ENCODE measurements around the gene NAA10.

Gene NAA10

DNA sequence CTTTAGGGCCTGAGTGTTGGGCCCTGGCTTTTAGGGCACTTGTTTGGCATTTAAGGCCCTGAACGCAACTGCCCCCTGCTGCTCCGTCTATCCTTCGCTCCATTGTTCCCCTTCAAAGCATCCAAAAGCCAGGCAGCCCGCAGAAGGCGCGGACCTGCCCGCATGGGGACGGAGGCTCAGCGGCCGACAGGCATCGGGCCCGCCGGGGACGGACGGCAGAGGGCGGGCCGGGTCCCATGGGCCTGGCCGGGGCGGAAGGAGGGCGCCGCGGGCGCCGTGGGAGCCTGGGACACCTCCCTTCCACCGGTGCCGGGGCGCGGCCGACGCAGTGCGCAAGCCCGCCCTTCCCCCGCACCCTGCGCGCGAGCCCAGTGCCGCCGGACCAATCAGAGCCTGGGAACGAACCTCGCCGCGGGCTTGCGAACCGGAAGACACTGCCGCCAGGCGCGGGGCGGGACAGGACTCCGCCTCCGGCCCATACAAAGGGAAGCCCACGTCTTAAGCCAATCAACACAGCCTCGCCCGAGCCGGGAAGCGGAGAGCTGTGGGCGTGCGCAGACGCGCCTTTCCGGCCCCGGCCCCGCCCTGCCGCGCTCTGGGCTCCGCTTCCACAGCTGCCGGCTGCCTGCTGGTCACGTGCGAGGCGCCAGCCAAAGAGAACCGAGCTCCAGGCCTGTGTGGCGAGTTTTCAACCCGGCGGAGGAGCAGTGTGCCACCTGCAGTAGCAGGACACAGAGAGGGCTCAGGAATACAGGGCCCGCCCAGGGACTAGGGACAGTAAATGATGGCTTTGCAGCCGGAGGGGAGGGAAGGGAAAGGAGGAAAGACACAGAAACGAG lies 6.7 kb downstream of the NAA10 start:
- peak; percentile 80 for DNase-seq

DNA sequence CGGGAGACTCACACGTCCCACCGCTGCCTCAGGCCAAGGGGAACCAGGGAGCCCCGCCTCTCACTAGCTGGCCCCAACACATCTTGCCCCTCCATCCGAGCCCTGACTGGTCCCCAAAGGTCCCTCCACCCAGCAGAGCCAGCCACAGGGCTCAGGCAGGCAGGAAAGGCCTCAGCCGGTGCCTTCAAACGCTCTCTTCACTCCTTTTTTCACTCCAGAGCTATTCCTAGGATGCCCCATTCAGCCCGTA lies 7.2 kb downstream of the NAA10 start:
- DNase-seq = no peak

DNA sequence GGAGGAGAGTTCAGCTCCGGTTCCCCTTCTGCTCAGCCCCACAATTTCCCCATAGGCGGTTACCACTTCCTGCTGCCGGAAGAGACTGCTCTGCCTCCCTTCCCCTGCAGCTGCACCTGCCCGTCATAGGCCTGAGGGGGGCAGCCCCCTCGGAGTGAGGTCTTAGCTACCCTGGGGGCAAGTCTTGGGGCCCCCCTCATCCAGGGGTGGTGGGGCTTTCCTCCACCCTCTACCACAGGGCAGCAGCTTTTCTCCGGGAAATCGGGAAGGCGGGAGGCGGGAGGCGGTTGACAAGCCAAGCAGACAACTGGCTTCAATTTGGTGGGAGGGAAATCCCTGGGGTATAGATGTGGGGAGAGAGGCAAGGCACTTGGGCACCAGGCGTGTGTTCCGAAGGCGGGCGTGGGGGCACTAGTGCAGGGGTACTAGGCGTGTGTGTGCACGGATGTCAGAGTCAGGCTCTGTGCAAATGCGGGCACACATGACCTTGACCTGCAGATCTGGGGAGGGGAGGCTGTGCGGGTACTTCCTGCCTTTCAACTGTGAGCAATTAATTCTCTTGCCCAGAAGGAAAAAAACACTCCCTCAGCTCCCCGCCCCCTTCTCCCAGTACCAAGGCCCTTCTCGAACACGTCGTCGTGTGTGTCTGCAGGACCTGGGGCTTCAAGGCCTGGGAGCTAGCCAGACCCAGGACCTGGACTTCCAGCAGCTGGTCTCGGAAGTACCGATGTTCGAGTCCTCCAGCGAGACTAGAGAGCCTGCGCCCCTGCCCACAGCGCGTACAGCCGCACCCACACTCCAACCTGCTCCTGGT lies 7.8 kb downstream of the NAA10 start:
- DNase-seq = peak; percentile 31

DNA sequence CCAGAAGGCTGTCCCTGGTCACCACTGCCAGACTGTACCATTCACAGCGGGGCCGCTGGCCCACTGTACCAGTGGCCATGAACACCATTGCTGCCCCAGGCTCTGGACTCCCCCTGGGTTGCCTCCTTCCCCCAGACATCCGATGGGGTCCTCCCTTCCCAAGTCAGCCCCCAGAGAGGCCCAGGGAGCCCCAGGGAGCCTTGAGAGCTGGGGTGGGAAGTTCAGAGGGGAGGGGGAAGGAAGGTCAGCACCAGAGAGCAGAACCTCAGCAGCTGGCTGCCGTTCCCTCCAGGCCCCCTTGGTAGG lies 8.3 kb downstream of the NAA10 start:
- peak; percentile 67 for DNase-seq

DNA sequence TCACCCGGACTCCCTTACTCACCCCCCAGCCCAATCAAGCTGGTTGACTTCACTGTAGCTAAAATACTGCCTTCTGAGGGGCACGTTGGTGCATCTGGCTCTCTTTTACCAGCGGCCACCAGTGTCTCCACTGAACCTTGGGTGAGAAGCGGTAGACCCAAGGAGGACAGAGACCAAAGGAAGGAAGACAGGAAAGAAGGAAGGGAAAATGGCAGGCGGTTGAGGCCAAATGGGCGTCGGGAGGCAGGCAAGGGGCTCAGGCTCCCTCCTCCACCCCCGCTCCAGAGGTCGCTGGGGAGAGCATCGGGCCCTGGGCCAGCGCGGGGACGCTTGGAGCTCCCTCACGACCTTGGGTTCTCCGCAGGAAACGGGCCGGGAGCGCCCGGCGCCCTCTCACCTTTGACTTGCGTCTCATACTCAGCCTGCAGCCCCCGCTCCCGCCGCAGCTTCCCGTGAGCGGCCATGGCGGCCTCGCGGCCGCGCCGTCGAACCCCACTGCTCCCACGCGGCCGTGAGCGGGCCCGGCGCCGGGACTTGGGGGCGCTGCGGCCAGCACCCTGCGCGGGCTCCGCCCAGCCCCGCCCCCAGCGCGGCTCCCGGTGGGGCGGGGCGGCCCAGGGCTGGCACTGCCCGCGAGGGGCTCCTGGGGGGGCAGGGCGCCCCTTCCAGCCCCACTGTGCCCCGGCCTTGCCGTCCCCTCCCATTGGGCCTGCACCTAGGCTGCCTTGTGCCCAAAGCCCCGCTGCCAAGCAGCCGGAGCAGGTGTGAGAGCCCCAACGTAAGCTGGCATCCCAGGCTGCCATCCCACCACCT lies 8.9 kb downstream of the NAA10 start, which contains the start of gene ARHGAP4:
TSS of gene ARHGAP4 (minus strand) at position 526 of the 813 bp plus-strand sequence. CDS start at position 464, 62 bp downstream.
- DNase-seq = no peak

DNA sequence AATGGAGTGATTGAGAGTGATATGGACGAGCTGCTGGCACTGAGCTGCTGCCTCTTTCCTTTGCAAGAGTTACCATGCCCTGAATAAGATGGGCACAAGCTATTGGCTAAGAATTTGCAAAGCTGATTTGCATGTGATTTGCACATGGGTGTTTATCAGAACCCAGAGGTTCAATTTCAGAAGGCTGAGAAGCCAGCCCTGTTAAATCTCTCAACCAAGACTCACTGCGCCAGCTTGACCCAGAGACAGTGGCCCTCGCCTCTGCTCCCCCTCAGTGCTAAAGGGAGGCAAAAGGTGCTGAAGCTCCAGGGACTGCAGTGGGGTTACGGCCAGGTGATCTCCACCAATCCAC lies 9.5 kb downstream of the NAA10 start:
- no peak for DNase-seq

DNA sequence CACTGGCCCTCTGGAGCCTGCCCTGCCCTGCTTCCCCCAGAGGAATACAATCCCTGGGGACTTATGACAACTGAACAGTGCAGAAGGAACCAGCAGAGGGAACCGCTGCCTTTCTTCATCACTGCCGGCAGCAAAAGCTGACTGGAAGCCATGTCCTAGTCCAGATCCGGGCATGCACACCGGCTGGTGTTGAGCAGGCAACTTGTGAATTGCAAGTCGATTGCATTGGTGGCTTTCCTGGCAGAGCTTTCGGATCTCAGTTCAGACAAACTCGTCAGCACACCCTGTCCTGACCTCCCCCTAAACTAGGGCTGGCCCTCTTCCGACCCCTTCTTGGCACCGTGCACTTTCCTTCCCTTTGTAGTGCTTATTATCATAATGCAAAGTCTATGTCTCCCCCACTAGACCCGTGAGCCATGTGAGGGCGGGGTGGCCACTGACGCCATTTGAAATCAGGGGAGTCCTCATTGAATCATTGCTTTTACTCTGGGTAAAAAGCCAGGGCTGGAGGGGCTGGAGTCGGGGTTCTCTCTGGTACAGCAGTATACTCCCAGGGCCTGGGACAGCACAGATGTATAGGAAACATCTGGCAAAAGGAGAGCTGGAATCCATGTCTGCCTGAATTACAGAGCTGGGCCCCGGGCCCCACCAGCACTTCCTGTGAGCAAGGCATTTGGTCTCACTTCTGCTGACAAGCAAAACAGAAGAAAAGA lies 10.5 kb downstream of the NAA10 start:
- DNase-seq = no peak

DNA sequence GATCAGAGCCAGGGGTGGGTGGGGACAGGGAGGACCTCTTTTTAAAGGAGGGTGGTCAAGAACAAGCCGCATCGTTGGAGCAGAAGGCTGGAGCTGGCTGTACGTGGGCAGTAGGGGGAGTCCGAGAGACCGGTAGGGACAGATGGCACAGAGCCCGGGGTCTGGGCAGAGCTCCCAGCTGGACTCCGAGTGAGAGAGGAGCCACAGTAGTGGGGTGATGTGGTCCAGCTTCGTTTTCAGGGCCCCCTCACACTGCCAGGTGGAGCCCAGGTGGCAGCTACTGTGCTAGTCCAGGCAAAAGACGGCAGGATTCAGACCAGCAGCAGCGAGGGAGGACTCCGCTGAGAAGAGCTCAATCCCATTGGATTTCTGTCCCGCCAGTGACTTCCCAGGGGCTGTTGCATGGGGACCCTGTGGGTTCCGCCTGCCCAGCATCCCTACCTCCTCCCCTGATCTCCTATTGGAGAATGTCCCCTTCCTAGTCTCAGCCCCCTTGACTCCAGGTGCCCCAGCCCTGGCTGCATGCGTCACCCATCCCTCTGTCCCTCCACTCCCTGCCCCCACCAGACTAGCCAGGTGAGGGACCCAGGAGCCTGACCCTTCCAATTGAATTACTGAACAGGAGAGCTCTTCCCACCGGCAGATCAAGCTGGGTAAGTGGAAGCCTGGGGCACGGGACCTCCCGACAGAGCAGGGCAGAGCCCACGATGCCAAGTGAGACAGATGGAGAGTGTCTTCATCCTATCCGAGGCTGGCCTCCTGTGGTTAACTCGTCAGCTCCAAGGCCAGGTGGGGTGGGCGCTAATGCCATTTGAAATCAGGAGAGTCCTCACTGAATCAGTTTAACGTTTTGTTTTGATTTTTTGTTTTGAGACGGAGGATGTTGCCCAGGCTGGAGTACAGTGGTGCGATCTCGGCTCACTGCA lies 11.6 kb downstream of the NAA10 start:
- no peak for DNase-seq

DNA sequence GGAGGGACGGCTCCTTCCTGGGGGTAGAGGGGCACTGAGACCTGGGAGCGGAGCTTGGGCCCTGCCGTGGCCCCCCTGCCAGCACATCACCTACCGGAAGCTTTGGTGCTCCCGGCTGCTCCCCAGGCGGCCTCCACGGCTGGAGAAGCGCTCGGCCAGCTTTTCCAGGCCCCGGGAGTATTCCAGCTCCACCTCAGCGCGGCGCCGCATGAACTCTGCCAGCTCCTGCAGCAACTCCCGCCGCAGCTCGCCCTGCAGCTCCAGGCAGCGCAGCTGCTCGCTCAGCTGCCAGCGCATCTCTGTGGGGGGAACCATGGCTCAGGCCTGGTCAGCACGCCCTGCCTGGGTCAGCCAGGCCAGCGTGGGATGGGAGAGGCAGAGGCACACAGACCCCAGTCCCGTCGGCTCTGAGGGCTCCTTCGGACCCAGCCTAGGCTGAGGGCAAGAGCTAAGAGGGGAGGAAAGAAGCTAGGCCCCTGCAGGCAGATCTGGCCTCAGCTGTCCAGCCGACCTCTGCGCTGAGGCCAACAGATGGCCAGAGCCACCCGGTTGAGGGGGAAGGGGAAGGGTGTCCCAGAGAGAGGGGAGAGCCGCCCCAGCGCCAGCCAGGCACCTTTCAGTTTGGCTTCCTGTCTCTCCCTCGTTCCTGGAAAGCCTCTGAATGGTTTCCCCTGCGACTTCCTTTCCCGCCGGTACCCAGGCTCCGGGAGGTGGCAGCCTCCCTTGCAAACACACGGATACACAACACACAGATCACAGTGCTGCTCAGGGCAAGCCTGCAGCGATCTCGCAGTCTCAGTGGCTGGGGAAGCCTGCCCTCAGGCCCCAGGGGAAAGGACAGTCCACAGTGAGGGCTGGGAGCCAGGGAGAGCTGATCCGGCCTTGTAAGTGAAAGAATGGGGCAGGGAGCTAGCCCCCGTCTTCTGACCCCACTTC lies 13.1 kb downstream of the NAA10 start:
- no peak for DNase-seq

DNA sequence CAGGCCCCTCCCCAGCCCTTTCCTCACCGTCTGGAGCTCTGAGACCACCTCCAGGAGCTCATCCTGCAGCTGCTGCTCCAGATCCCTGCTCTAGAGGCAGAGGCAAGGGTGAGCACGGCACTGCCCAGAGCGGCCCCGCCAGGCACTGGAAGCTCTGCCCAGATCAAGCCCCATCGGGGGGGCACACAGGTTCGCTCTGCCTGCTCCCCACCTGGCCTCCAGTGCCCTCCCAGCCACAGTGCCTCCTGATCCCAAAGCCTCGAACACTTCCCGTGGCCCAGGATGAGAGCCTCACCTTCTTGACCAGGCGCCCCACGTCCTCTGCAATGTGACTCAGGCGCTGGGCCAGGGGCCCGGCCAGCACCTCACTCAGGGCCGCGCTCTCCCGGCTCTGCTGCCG lies 13.8 kb downstream of the NAA10 start:
- DNase-seq = no peak

DNA sequence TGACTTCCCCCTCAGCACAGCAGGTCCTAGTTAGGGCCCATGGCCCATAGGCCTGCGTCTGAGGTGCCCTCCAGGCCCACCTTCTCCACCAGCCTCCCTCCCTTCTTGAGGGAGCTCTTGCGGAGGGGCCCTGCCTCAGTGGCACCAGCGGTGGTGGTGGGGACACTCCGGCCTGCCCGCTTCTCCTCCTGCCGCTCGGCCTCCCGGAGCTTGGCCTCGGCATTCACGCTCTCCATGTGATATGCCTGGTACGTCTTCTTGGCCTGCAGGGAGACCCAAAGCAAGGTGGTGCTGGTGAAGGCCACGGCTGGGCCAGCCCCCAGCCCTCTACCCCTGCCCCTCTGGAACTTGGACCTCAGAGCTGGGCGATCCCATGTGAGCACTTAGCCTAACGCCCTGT lies 14.3 kb downstream of the NAA10 start:
- no peak for DNase-seq

DNA sequence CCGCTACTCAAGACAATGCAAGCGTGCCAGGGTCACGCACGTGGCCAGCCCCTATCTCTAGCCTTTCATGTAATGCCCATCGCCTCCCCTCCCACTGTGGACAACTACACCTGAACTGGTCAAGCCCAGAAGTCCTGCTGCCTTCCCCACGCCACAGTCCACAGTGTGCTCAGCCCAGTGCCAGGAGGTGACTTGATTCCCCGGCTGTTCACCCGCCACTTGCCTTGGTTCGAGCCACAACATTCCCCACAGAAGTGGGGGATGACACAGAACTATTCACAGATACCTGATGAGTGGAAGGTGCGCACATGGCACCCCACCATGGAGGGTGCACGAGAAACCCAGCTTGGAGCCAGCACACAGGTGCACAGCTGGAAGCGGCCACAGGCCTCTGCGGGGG lies 15.6 kb downstream of the NAA10 start:
- DNase-seq = no peak

DNA sequence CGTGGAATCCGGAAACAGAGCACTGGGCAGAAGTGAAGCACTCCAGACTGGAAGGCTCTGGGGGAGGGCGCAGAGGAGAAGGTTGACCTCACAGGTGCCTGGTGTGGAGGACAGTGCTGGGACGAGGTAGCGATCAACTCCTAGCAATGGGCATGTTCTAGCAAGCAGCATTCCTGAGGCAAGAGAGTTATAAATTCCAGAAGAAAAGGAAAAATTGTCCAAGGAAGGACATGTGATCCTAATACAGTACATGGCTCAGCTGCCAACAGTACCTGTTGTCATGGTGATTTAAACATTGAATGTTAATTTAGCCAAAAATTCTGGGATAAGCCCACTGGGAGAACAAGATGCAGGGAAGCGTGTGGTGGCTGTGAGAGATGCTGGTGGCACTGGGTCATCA lies 17.0 kb downstream of the NAA10 start:
- DNase-seq = no peak

DNA sequence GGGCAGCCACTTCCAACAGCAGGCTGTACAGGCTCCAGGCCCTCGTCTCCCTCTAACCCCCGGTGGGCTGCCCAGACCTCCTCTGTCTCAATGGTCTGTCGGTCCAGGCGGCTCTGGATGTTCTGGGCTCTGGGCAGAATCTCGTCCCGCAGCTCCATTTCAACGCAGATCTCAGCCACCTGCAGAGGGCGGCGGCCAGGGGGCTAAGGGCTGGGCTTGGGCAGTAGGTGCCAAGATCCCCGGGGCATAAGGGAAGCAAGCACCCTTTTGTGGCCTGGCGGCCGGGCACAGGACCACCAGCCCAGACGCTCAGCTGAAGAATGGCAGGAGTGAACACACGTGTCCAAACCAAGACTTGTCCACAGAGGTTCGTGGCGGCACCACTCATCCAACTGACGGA lies 21.1 kb downstream of the NAA10 start:
- DNase-seq = no peak

DNA sequence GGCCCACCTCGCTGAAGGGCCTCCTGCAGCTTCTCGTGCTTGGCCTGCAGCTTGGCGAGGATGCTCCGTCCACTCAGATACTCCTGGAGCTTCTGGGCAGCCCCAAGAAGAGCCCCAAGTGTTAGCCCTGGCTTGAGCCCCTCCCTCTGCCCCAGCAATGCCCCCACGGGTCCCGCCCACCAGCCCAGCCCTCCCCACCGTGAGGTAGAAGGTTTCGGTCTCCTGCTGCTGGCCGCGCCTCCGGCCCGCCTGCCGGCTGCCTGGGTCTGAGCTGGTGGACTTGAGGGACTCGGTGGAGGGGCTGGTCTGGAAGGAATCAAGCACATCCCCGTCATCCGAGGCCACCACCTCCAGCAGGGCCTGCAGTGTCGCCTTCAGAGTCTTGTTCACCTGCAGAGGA lies 21.6 kb downstream of the NAA10 start:
- DNase-seq = no peak

DNA sequence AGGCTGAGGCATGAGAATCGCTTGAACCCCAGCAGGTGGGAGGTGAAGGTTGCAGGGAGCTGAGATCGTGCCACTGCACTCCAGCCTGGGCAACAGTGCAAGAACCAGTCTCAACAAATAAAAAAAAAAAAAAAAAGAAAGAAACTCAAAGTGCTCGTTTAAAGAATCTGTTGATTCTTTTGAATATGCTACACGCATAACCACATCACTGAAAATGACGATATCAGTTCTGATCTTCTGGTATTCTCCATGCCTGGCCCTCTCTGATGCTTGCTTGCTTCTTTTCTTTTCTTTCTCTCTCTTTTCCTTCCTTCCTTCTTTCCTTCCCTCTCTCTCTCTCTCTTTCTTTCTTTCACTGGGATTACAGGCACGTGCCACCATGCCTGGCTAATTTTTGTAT lies 23.0 kb downstream of the NAA10 start:
- DNase-seq = no peak

DNA sequence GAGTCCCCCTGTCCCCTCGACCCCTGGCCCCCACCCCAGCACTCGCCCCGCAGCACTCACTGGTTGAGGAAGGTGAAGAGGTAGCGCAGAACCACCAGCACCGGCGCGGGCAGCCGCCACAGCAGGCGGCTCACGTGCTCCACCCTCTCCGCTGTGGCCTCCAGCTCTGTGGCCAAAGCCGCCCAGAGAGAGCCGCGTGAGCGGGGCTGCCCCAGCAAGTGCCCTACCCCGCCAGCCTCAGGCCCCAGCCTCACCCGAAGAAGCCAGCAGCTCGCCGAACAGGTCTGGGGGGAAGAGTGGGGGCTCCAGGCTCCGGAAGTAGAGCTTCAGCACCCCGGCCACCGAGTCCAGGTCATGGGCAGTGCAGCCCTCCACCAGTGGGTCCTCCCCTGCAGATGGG lies 24.4 kb downstream of the NAA10 start:
- no peak for DNase-seq

DNA sequence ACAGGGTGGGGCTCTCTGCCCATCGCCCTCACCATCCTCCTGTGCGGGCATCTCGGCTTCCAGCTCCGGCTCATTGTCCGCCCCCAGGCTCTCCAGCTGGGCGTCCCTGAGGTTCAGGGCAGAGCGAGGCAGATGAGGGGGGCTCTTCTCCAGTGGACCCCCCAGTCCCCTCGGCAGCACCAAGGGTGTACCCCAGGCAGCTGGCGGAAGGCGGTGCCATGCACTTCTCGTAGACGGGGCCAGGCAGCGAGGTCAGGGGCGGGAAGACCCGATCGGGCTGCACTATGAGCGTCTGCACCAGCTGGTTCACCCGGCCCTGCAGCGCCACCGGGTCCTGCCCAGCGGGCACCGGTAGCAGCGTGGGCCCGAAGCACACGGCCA lies 24.9 kb downstream of the NAA10 start:
- no peak for DNase-seq

DNA sequence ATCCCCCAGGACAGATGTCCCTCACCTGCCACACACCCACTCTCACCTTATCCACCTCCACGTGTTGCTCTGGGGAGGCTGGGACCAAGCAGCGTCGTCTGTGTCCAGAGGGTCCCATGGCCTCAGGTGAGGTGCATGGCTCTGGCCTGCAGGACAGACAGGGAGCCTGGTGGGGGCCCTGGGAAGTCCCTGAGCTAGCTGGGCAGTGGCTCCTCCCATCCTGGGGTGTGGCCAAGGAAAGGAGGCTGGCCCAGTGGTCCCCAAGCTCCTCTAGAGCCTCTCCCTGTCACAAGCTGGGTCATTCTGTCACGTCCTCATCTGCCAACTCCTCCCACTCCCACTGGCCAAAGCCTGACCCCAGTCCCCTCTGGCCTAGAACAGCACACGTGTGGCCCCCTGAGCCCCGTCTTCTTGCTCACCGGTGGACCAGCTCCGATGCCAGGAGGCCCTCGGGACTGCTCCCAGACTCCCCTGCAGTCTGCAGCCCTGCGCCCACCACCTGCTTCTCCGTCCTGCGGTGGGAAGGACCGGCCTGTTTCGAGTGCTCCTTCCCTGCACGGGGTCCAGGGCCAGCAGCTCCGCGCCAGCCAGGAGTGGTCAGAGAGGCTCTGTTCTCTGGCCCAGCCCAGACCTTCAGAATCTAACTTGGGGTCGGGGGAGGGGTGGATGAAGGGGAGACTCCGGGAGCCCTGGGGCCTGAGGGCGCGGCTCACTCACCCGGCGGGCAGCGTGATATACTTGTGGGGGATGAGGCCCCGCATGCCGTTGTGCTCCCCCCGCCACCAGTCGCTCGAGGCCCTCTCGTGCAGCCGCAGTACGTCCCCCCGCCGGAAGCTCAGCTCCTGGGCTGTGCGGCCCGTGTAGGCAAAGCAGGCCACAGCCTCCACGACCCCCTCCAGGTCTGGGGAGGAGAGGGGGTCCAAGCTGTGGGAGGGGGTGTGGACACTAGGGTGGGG lies 25.5 kb downstream of the NAA10 start:
- DNase-seq = no peak
